Cardiac fibroblast (primary cell): ENCODE data around the gene TXNRD2.

Source experiments
- DNase-seq, 2 donors: peaks; one replicate each; pipeline versions ENCODE4 v3.0.0 to v3.0.0-alpha.2; 2010; ENCODE audit warnings: low read depth in 2 of 2
- H3K4me3 ChIP-seq, 2 donors: replicated peaks in 1 of 2; 1 replicate in 1 of 2; 2 replicates in 1 of 2; pipeline ENCODE4 v1.5.1; 2011; ENCODE audit warnings: low read depth in 2 of 2, low read length in 2 of 2, mild to moderate bottlenecking in 2 of 2, moderate library complexity in 1 of 2
- CTCF ChIP-seq: IDR thresholded peaks from one replicate; pipeline ENCODE4 v1.5.1; 2011; ENCODE audit warnings: low read depth, mild to moderate bottlenecking, low read length, inconsistent platforms

TXNRD2 gene

GRCh38 chr22:19880786-19881569 lies 60.6 kb downstream of the TXNRD2 start:
- DNase-seq: peak; percentile 96 to 98
- H3K4me3 ChIP-seq: no peak overlapping the region
- TF ChIP-seq CTCF: no peak

GRCh38 chr22:19879992-19880785 lies 61.4 kb downstream of the TXNRD2 start:
- no peak for TF ChIP-seq CTCF
- no peak overlapping the region for H3K4me3 ChIP-seq
- no peak for DNase-seq

- no peak for DNase-seq
- TF ChIP-seq CTCF: no peak
- no peak overlapping the region for H3K4me3 ChIP-seq
Observed at GRCh38 chr22:19879643-19879991, 62.0 kb downstream of the TXNRD2 start.

GRCh38 chr22:19879246-19879570 lies 62.4 kb downstream of the TXNRD2 start:
- no peak for DNase-seq
- no peak overlapping the region for H3K4me3 ChIP-seq
- no peak for TF ChIP-seq CTCF

- no peak overlapping the region for H3K4me3 ChIP-seq
- DNase-seq: peak in 1 of 2 donors; percentile 68
- no peak for TF ChIP-seq CTCF
Observed at GRCh38 chr22:19878461-19879245, 63.0 kb downstream of the TXNRD2 start.

GRCh38 chr22:19877626-19878339 lies 63.8 kb downstream of the TXNRD2 start:
- H3K4me3 ChIP-seq: no peak overlapping the region
- peak; percentile 35 to 77 for DNase-seq
- TF ChIP-seq CTCF: no peak
